HepG2 (cell line): ENCODE measurements around the gene SEC14L1. TPM values are rescaled to one million over a fixed set of nuclear protein-coding genes. Genes with fewer than 3 reads are reported as not detected.

Source experiments
- BRD4 ChIP-seq: sonication (generic); formaldehyde crosslinking; IDR thresholded peaks from 2 replicates; pipeline ENCODE4 v1.4.0; 2020; ENCODE audit warnings: missing genetic modification reagents
- DDIT3 ChIP-seq: sonication (generic); formaldehyde crosslinking; IDR thresholded peaks from 2 replicates; pipeline ENCODE4 v1.4.0; 2020; ENCODE audit warnings: mild to moderate bottlenecking, missing genetic modification reagents
- HBP1 ChIP-seq: IDR thresholded peaks from 2 replicates; pipeline ENCODE4 v1.6.1; 2016; ENCODE audit warnings: low read depth, control low read depth
- IKZF4 ChIP-seq: sonication (generic); formaldehyde crosslinking; IDR thresholded peaks from 2 replicates; pipeline ENCODE4 v1.5.1; 2020; ENCODE audit warnings: borderline replicate concordance, mild to moderate bottlenecking, low read depth, missing genetic modification reagents; ENCODE audit errors: not compliant biosample characterization
- NRL ChIP-seq: sonication (generic); formaldehyde crosslinking; IDR thresholded peaks from 2 replicates; pipeline ENCODE4 v1.5.0; 2020; ENCODE audit warnings: missing genetic modification reagents, mild to moderate bottlenecking, moderate library complexity, borderline replicate concordance
- SRSF1 ChIP-seq: fragments of 200-400 bp; formaldehyde crosslinking; optimal IDR thresholded peaks from 2 replicates; pipeline ENCODE3; 2017; ENCODE audit warnings: mild to moderate bottlenecking, low read depth, low read length, moderate library complexity
- SRSF9 ChIP-seq: fragments of 200-400 bp; formaldehyde crosslinking; IDR thresholded peaks from 2 replicates; pipeline ENCODE4 v1.6.1; 2018; ENCODE audit warnings: borderline replicate concordance, mild to moderate bottlenecking, low read depth, low read length; ENCODE audit not compliant: insufficient read depth, poor library complexity, severe bottlenecking
- TARDBP ChIP-seq: sonication (generic); formaldehyde crosslinking; IDR thresholded peaks from 2 replicates; pipeline ENCODE4 v1.8.0; 2022; ENCODE audit warnings: mild to moderate bottlenecking, missing genetic modification reagents
- U2AF2 ChIP-seq: fragments of 200-400 bp; formaldehyde crosslinking; IDR thresholded peaks from 2 replicates; pipeline ENCODE4 v1.6.1; 2017; ENCODE audit warnings: low read depth, mild to moderate bottlenecking, low read length
- ZBTB8A ChIP-seq: sonication (generic); formaldehyde crosslinking; IDR thresholded peaks from 2 replicates; pipeline ENCODE4 v1.4.0; 2020; ENCODE audit warnings: mild to moderate bottlenecking, low read depth, missing genetic modification reagents, borderline replicate concordance
- ZFP1 ChIP-seq: IDR thresholded peaks from 2 replicates; pipeline ENCODE4 v1.6.1; 2016
- ZFP90 ChIP-seq: sonication (generic); formaldehyde crosslinking; IDR thresholded peaks from 2 replicates; pipeline ENCODE4 v1.8.0; 2022; ENCODE audit warnings: missing genetic modification reagents, mild to moderate bottlenecking, inconsistent platforms, borderline replicate concordance
- ZKSCAN5 ChIP-seq: sonication (generic); formaldehyde crosslinking; IDR thresholded peaks from 2 replicates; pipeline ENCODE4 v1.5.1; 2020; ENCODE audit warnings: mild to moderate bottlenecking, missing genetic modification reagents
- ZNF205 ChIP-seq: IDR thresholded peaks from 2 replicates; pipeline ENCODE4 v1.6.1; 2018; ENCODE audit warnings: missing biosample characterization, missing genetic modification reagents
- ZNF317 ChIP-seq: sonication (generic); formaldehyde crosslinking; IDR thresholded peaks from 2 replicates; pipeline ENCODE4 v1.5.0; 2020; ENCODE audit warnings: mild to moderate bottlenecking, missing genetic modification reagents
- ZNF619 ChIP-seq: sonication (generic); formaldehyde crosslinking; IDR thresholded peaks from 2 replicates; pipeline ENCODE4 v1.4.0; 2020; ENCODE audit warnings: mild to moderate bottlenecking, missing genetic modification reagents
- ZNF737 ChIP-seq: sonication (generic); formaldehyde crosslinking; IDR thresholded peaks from 2 replicates; pipeline ENCODE4 v1.5.0; 2020; ENCODE audit warnings: missing genetic modification reagents, mild to moderate bottlenecking, borderline replicate concordance
- ZNF788 ChIP-seq: sonication (generic); formaldehyde crosslinking; IDR thresholded peaks from 2 replicates; pipeline ENCODE4 v1.5.0; 2020; ENCODE audit warnings: mild to moderate bottlenecking, missing genetic modification reagents, borderline replicate concordance
- ZNF841 ChIP-seq: sonication (generic); formaldehyde crosslinking; IDR thresholded peaks from 2 replicates; pipeline ENCODE4 v1.8.1; 2023; ENCODE audit warnings: missing genetic modification reagents, borderline replicate concordance
- ZSCAN25 ChIP-seq: sonication (generic); formaldehyde crosslinking; IDR thresholded peaks from 2 replicates; pipeline ENCODE4 v1.8.0; 2022; ENCODE audit warnings: mild to moderate bottlenecking, missing genetic modification reagents
- ZXDC ChIP-seq: sonication (generic); formaldehyde crosslinking; IDR thresholded peaks from 2 replicates; pipeline ENCODE4 v1.5.0; 2020; ENCODE audit warnings: mild to moderate bottlenecking, missing genetic modification reagents
- polyA plus RNA-seq, 8 experiments: library from polyadenylated mRNA; depleted of rRNA in 3 of 8; stranded (reverse) in 7 of 8; unstranded in 1 of 8; fragments of >200 nt; fragmentation: Illumina TruSeq in 4 of 8; extraction: Trizol in 4 of 8; gene quantifications; 2 replicates each; pipeline versions ENCODE4 v1.2.1 to v1.2.3, GENCODE V29; 2011 to 2016; ENCODE audit warnings: low read depth in 4 of 8, missing spikeins in 1 of 8, mixed read lengths in 1 of 8; ENCODE audit not compliant: insufficient read depth in 1 of 8
- total RNA-seq, 5 experiments: library from RNA; depleted of rRNA; stranded (reverse); fragments of >200 nt; fragmentation: Illumina TruSeq; extraction: Trizol; gene quantifications; 2 replicates each; pipeline ENCODE4 v1.2.3, GENCODE V29; 2016; ENCODE audit warnings: low read depth in 1 of 5
- TF ChIP-seq, protein P1 (sequence below): sonication (generic); formaldehyde crosslinking; IDR thresholded peaks from 2 replicates; pipeline ENCODE4 v1.9.0; 2022; ENCODE audit warnings: missing genetic modification reagents, mild to moderate bottlenecking, borderline replicate concordance
- TF ChIP-seq, protein P2 (sequence below): sonication (generic); formaldehyde crosslinking; IDR thresholded peaks from 2 replicates; pipeline ENCODE4 v1.5.0; 2020; ENCODE audit warnings: missing genetic modification reagents

The SEC14L1 gene
- total and polyA plus RNA-seq, 2 of the 13 experiments (the other 11 are each of a cell fraction or from before 2014, with no cell fraction given), result 26.3 to 43.9 TPM

DNA sequence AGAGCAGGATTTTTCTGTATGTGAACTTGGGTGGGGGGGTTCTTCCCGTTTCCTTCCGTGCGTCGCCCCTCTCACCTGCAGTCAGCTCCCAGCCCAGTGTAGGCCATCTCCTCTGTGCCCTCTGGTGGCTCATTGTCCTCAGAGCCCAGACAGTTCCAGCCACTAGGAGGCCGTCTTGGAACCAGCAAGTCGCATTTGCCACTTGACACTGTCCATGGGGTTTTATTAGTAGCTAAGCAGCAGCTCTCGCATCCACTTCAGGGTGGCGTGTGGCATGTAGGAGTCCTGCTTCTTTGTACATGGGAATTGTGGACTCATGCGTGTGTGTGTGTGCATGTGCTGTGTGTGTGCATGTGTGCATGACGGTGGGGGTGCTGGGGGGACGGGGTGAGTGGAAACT, 74.0 kb downstream of the SEC14L1 start (continued):
- 0 out of 2 replicates have a peak, but pooled peaks have one; percentile 71 for TF ChIP-seq ZNF619 (CRISPR knock-in tag)
- no peak for TF ChIP-seq ZKSCAN5
- no peak for TF ChIP-seq ZBTB8A (CRISPR knock-in tag)
- TF ChIP-seq ZNF841 (CRISPR knock-in tag), result no peak
- TF ChIP-seq, protein P1, sequence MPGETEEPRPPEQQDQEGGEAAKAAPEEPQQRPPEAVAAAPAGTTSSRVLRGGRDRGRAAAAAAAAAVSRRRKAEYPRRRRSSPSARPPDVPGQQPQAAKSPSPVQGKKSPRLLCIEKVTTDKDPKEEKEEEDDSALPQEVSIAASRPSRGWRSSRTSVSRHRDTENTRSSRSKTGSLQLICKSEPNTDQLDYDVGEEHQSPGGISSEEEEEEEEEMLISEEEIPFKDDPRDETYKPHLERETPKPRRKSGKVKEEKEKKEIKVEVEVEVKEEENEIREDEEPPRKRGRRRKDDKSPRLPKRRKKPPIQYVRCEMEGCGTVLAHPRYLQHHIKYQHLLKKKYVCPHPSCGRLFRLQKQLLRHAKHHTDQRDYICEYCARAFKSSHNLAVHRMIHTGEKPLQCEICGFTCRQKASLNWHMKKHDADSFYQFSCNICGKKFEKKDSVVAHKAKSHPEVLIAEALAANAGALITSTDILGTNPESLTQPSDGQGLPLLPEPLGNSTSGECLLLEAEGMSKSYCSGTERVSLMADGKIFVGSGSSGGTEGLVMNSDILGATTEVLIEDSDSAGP (CRISPR knock-in tag), result peak; percentile 28; the same call in 1 of the 2 replicates
- no peak for TF ChIP-seq HBP1 (CRISPR knock-in tag)
- TF ChIP-seq, protein P2, sequence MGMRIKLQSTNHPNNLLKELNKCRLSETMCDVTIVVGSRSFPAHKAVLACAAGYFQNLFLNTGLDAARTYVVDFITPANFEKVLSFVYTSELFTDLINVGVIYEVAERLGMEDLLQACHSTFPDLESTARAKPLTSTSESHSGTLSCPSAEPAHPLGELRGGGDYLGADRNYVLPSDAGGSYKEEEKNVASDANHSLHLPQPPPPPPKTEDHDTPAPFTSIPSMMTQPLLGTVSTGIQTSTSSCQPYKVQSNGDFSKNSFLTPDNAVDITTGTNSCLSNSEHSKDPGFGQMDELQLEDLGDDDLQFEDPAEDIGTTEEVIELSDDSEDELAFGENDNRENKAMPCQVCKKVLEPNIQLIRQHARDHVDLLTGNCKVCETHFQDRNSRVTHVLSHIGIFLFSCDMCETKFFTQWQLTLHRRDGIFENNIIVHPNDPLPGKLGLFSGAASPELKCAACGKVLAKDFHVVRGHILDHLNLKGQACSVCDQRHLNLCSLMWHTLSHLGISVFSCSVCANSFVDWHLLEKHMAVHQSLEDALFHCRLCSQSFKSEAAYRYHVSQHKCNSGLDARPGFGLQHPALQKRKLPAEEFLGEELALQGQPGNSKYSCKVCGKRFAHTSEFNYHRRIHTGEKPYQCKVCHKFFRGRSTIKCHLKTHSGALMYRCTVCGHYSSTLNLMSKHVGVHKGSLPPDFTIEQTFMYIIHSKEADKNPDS, result no peak
- no peak for TF ChIP-seq SRSF9
- 0 out of 2 replicates have a peak, but pooled peaks have one; percentile 50 for TF ChIP-seq BRD4 (CRISPR knock-in tag)
- 0 out of 2 replicates have a peak, but pooled peaks have one; percentile 15 for TF ChIP-seq NRL (CRISPR knock-in tag)
- no peak for TF ChIP-seq ZFP90 (CRISPR knock-in tag)
- no peak for TF ChIP-seq IKZF4 (CRISPR knock-in tag)
- no peak for TF ChIP-seq ZXDC (CRISPR knock-in tag)
- TF ChIP-seq TARDBP (CRISPR knock-in tag), result no peak
- no peak for TF ChIP-seq ZNF205
- peak; percentile 65; the same call in 1 of the 2 replicates for TF ChIP-seq ZSCAN25 (CRISPR knock-in tag)
- no peak for TF ChIP-seq ZFP1
- TF ChIP-seq U2AF2, result no peak
- no peak for TF ChIP-seq ZNF317 (CRISPR knock-in tag)
- TF ChIP-seq DDIT3 (CRISPR knock-in tag), result no peak
- peak; percentile 22; the same call in 1 of the 2 replicates for TF ChIP-seq ZNF788 (CRISPR knock-in tag)
- TF ChIP-seq SRSF1, result no peak
- TF ChIP-seq ZNF737 (CRISPR knock-in tag), result no peak
